NT2/D1 (cell line): ENCODE data around the gene HBQ1.
"Not testable (repeated sequence)": the region's sequence is repeated elsewhere in the genome, so short reads cannot be mapped to it uniquely, and the experiment has no call there.

Experiments
- SUZ12 ChIP-seq: IDR thresholded peaks from 2 replicates; pipeline ENCODE4 v1.6.1; 2011; ENCODE audit not compliant: insufficient read length, insufficient read depth; ENCODE audit errors: extremely low read depth
- YY1 ChIP-seq: IDR thresholded peaks from 2 replicates; pipeline ENCODE4 v1.6.1; 2011; ENCODE audit not compliant: insufficient read length, insufficient read depth
- ZNF274 ChIP-seq: IDR thresholded peaks from 2 replicates; pipeline ENCODE4 v1.6.1; 2011; ENCODE audit warnings: mild to moderate bottlenecking, low read depth, low read length

- not testable (repeated sequence) for TF ChIP-seq ZNF274, YY1, SUZ12
Measured at GRCh38 chr16:176006-176405, 4.3 kb upstream of the HBQ1 start.
